C4-2B (cell line): ENCODE data around the gene ASIC2.

Experiments
- H3K27ac ChIP-seq: fragments of 450-650 bp; 2 replicates; pipeline ENCODE4 v1.5.1; 2017
- ZFX ChIP-seq: fragments of 450-650 bp; IDR thresholded peaks from 2 replicates; pipeline ENCODE4 v1.6.1; 2017
- TF ChIP-seq, protein P1 (sequence below): fragments of 450-650 bp; conservative IDR thresholded peaks from 2 replicates; pipeline ENCODE4 v1.5.1; 2017; ENCODE audit warnings: mild to moderate bottlenecking

ASIC2 gene

DNA sequence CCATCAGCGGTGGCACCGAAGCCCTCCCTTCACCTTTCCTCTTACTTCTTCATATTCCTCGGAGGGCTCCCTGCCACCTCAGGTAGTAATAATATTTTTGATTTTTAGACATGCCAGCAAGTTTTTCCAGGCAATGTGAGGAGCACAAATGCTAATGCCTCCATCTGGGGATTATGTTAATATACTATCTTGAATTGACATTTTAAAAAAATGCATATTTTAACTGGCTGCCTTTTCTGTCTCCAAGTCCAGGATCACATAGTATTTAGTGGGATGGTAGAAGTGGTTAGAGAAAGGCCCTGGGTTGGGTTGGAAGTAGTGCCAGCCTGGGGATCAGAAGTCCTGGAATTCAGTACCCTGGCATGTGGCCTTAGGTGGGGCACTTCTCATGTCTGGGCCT is 154.5 kb downstream of the ASIC2 start:
- no peak overlapping the region for H3K27ac ChIP-seq
- TF ChIP-seq, protein P1, sequence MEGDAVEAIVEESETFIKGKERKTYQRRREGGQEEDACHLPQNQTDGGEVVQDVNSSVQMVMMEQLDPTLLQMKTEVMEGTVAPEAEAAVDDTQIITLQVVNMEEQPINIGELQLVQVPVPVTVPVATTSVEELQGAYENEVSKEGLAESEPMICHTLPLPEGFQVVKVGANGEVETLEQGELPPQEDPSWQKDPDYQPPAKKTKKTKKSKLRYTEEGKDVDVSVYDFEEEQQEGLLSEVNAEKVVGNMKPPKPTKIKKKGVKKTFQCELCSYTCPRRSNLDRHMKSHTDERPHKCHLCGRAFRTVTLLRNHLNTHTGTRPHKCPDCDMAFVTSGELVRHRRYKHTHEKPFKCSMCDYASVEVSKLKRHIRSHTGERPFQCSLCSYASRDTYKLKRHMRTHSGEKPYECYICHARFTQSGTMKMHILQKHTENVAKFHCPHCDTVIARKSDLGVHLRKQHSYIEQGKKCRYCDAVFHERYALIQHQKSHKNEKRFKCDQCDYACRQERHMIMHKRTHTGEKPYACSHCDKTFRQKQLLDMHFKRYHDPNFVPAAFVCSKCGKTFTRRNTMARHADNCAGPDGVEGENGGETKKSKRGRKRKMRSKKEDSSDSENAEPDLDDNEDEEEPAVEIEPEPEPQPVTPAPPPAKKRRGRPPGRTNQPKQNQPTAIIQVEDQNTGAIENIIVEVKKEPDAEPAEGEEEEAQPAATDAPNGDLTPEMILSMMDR, result no peak
- TF ChIP-seq ZFX, result no peak

DNA sequence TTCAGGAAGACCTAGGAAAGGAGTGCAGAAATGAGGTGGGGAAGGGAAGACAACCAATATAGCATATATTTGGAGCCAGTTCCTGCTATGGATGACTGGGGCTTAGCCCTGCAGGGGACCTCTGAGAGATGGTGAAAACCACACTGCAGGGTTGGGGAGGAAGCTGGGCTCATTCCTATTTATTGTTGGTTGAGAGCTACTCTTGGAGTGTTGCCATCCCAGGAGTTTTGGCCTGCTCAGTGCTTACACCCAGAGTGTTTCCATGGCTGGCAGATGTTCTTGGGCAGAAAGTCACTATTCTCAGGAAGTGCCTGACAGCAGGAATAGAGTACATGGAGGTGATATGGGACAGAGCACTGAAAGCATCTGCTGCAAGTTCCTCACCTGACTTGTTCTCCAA is 155.7 kb downstream of the ASIC2 start:
- H3K27ac ChIP-seq, result no peak overlapping the region
- TF ChIP-seq, protein P1, result no peak
- TF ChIP-seq ZFX, result no peak

DNA sequence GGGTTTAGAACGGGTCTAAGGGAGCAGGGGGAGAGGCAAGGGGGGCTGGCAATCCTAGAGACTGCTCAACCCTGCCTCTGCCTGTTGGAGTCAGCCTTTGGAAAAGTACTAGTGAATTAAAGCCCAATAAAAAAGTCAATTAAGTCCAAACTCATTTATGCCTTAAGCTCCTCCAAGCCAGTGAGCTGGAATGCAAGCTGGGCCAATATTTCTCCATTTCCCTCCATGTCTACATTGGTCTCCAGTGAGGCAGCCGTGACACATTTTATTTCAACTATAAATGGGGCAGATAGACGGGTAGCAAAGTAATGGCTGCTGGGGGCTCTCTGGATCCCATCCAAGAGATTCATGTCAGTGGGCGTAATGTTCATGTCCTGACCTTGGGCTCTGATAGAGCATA is 157.4 kb downstream of the ASIC2 start:
- H3K27ac ChIP-seq, result no peak overlapping the region
- TF ChIP-seq, protein P1, result no peak
- no peak for TF ChIP-seq ZFX

DNA sequence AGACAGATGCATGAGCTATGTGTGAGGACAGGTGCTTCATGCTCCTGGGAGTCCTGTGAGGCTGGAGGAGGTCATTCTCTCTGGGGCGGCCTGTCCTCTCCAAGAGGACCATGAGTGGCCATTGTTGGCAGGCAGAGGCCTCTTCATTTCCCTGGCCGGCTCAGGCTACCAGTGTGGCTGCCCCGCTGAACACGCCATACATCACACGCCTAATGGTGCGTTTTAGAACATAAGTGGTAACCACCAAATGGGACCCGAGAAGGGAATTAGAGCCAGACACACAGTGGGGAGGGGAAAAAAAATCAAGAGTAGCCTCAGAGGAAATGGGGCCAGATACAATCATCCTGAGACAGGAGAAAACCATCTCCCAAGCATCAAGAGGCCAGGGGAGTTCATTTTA is 161.5 kb downstream of the ASIC2 start:
- TF ChIP-seq ZFX, result no peak
- TF ChIP-seq, protein P1, result no peak
- no peak overlapping the region for H3K27ac ChIP-seq

DNA sequence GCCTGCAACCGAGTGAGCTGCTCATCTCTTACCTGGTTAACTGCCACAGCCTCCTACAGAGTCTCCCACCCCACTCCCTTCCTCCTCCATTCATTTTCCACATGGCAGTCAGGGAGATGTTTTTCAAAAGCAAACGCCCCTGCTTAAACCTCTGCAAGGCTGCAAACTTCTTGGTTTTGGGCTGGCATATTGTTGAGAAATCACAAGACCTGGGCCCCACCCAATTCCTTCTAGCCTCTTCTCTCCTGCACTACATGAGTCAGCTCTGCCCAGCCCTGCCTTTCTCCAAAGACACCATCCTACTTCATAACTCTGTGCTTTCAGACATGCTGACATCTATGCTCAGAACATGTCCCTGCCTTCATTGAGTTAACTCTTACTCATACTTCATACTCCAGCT is 165.4 kb downstream of the ASIC2 start:
- H3K27ac ChIP-seq, result no peak overlapping the region
- no peak for TF ChIP-seq ZFX
- TF ChIP-seq, protein P1, result no peak

DNA sequence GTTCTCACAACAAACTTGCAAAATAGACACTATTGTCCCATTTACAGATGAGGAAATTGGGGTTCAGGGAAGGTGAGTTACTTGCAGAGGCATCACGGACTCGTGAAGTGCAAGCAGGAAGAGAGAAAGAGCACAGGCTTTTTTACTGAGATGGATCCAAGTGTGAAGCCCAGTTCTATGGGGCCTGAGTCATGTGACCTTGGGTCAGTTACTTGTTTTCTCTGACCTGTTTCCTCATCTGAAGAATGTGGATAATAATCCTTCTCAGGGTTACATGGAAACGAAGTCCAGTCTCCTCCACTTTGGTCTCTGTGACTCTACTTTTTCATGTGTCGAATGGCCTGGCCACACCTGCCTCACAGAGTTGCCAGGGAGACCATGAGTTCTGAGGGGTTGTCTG is 167.0 kb downstream of the ASIC2 start:
- TF ChIP-seq, protein P1, result no peak
- no peak for TF ChIP-seq ZFX

DNA sequence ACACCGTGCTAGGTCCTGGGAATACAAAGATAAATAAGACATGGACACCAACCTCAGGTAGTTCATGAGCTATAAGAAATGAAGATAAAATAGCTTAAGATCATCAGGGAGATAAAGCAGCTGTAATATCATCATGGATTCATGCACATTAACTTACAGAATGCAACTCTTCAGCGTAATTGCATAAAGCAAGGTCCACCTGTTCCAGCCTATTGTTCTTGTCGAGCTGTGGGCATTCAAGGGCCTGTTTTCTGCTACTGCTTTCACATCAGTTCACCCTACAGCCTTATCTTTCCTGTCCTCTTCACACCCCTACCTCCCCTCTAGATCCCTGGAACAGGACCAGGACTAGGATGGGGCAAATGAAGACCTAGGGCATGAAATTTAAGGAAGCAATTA is 167.5 kb downstream of the ASIC2 start:
- no peak for TF ChIP-seq ZFX
- TF ChIP-seq, protein P1, result no peak

More for the DNA sequence above, 167.0 kb downstream of the ASIC2 start:
- H3K27ac ChIP-seq, result no peak overlapping the region

More for the DNA sequence above, 167.5 kb downstream of the ASIC2 start:
- no peak overlapping the region for H3K27ac ChIP-seq
